ENCODE measurements around the gene IPO7. TPM values are rescaled to one million over a fixed set of nuclear protein-coding genes. Genes with fewer than 3 reads are reported as not detected.

The IPO7 gene
- total and polyA plus RNA-seq, 2 of the 13 experiments (the other 11 are each of a cell fraction or from before 2014, with no cell fraction given) = 59.4 to 98.4 TPM

DNA sequence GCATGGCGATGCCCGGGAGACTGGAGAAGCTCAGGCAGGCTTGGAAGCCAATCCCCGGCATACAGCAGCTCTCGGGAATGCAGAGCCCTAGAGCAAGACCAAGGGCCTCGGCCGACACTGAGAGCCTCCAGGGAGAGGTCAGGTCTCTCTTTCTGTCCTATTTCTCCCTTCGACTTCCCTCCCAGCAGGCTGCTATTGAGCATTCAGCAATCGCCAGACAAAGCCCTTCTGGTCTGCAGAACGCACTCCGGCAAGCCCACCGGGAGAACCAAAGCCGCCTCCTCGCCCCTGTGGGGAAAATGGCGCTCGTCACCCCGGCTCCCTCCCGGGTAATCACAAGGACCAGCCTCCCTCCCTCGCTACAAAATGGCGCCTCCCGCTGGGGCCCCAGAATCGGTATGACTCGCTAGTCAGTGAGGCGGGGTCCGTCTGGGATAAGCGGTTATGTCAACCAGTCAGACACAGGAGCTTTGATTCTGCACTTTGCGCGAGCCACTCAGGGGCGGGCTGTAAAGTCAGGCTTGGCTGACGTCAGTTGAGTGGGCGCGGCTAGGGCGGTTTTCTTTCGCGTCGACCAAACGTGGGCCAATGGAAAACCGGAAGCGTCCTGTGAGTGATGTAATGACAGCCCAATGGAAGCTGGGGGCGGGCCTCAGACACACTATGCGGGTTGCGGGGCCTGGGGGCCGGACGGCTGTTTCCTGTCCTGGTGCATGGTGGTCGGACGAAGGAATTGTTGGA lies 76.0 kb downstream of the IPO7 start, which contains the start of gene ZNF143 (continued):
- TF ChIP-seq ZNF503 (CRISPR knock-in tag; IDR thresholded peaks at IDR 0.05) = peak; percentile 16; the same call in 1 of the 2 replicates
- no peak for TF ChIP-seq ZNF251 (CRISPR knock-in tag; IDR thresholded peaks at IDR 0.05)
- no peak for TF ChIP-seq ZC3H13 (CRISPR knock-in tag; IDR thresholded peaks at IDR 0.05)
- TF ChIP-seq, protein P1, sequence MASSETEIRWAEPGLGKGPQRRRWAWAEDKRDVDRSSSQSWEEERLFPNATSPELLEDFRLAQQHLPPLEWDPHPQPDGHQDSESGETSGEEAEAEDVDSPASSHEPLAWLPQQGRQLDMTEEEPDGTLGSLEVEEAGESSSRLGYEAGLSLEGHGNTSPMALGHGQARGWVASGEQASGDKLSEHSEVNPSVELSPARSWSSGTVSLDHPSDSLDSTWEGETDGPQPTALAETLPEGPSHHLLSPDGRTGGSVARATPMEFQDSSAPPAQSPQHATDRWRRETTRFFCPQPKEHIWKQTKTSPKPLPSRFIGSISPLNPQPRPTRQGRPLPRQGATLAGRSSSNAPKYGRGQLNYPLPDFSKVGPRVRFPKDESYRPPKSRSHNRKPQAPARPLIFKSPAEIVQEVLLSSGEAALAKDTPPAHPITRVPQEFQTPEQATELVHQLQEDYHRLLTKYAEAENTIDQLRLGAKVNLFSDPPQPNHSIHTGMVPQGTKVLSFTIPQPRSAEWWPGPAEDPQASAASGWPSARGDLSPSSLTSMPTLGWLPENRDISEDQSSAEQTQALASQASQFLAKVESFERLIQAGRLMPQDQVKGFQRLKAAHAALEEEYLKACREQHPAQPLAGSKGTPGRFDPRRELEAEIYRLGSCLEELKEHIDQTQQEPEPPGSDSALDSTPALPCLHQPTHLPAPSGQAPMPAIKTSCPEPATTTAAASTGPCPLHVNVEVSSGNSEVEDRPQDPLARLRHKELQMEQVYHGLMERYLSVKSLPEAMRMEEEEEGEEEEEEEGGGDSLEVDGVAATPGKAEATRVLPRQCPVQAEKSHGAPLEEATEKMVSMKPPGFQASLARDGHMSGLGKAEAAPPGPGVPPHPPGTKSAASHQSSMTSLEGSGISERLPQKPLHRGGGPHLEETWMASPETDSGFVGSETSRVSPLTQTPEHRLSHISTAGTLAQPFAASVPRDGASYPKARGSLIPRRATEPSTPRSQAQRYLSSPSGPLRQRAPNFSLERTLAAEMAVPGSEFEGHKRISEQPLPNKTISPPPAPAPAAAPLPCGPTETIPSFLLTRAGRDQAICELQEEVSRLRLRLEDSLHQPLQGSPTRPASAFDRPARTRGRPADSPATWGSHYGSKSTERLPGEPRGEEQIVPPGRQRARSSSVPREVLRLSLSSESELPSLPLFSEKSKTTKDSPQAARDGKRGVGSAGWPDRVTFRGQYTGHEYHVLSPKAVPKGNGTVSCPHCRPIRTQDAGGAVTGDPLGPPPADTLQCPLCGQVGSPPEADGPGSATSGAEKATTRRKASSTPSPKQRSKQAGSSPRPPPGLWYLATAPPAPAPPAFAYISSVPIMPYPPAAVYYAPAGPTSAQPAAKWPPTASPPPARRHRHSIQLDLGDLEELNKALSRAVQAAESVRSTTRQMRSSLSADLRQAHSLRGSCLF (CRISPR knock-in tag; IDR thresholded peaks at IDR 0.05; ENCODE audit: borderline replicate concordance) = no peak
- TF ChIP-seq SIX1 (CRISPR knock-in tag; IDR thresholded peaks at IDR 0.05; ENCODE audit: borderline replicate concordance) = no peak
- TF ChIP-seq, protein P2, sequence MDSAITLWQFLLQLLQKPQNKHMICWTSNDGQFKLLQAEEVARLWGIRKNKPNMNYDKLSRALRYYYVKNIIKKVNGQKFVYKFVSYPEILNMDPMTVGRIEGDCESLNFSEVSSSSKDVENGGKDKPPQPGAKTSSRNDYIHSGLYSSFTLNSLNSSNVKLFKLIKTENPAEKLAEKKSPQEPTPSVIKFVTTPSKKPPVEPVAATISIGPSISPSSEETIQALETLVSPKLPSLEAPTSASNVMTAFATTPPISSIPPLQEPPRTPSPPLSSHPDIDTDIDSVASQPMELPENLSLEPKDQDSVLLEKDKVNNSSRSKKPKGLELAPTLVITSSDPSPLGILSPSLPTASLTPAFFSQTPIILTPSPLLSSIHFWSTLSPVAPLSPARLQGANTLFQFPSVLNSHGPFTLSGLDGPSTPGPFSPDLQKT (CRISPR knock-in tag; IDR thresholded peaks at IDR 0.05; ENCODE audit: borderline replicate concordance) = no peak
- TF ChIP-seq ZNF34 (CRISPR knock-in tag; IDR thresholded peaks at IDR 0.05; ENCODE audit: borderline replicate concordance) = 0 out of 2 replicates have a peak, but pooled peaks have one; percentile 26
- no peak for TF ChIP-seq NR2F1 (CRISPR knock-in tag; IDR thresholded peaks at IDR 0.05)
- TF ChIP-seq ZGPAT (CRISPR knock-in tag; IDR thresholded peaks at IDR 0.05) = no peak
- TF ChIP-seq, protein P3, sequence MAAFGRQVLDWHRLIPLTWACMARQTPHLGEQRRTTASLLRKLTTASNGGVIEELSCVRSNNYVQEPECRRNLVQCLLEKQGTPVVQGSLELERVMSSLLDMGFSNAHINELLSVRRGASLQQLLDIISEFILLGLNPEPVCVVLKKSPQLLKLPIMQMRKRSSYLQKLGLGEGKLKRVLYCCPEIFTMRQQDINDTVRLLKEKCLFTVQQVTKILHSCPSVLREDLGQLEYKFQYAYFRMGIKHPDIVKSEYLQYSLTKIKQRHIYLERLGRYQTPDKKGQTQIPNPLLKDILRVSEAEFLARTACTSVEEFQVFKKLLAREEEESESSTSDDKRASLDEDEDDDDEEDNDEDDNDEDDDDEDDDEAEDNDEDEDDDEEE (CRISPR knock-in tag; IDR thresholded peaks at IDR 0.05) = no peak; the same call in 1 of the 2 replicates
- TF ChIP-seq ZNF781 (CRISPR knock-in tag; IDR thresholded peaks at IDR 0.05; ENCODE audit: borderline replicate concordance, not compliant biosample characterization) = peak; percentile 30
- peak; percentile 77; the same call in 1 of the 2 replicates for TF ChIP-seq CCDC6 (CRISPR knock-in tag; IDR thresholded peaks at IDR 0.05)
- TF ChIP-seq ZNF614 (CRISPR knock-in tag; IDR thresholded peaks at IDR 0.05; ENCODE audit: borderline replicate concordance) = peak; percentile 48; the same call in 1 of the 2 replicates
- no peak for TF ChIP-seq HIC2 (CRISPR knock-in tag; IDR thresholded peaks at IDR 0.05; ENCODE audit: low read depth)

All from HepG2 (cell line).